GM12878 (cell line): ENCODE measurements around the gene SAFB. TPM values are rescaled to one million over a fixed set of nuclear protein-coding genes. Genes with fewer than 3 reads are reported as not detected.
A peak's percentile ranks its signal among the peaks of the same experiment; 100 is the strongest.

Source experiments
- ATAC-seq: fragments of 200-7000 bp; cut with Tn5 transposase; 3 replicates; pipeline ENCODE4 v1.9.1; 2020; ENCODE audit warnings: mild to moderate bottlenecking, moderate library complexity
- BruUV-seq: library from RNA; stranded (reverse); fragments of 400-500 nt; replicated peaks from 2 replicates; lab custom pipeline; 2021; lab: Mats Ljungman, UMichigan
- CTCF ChIA-PET: fragments of 300-600 bp; sonication (Branson Sonifier 250); formaldehyde crosslinking; extraction: SDS; loops from one replicate; lab custom pipeline; 2021; ENCODE audit warnings: inconsistent platforms; lab: Yijun Ruan, JAX
- POLR2A ChIA-PET: fragments of 350-600 bp; formaldehyde crosslinking; extraction: SDS; loops from one replicate; lab custom pipeline; 2021; ENCODE audit warnings: inconsistent platforms; lab: Charles Lee
- RAD21 ChIA-PET: fragments of 300-600 bp; sonication (Branson Sonifier 250); formaldehyde crosslinking; loops from one replicate; lab custom pipeline; 2023; ENCODE audit warnings: antibody characterized with exemption; ENCODE audit not compliant: unreplicated experiment; lab: Charles Lee
- SMC1A ChIA-PET: fragments of 300-600 bp; sonication (Branson Sonifier 250); formaldehyde crosslinking; loops from one replicate; lab custom pipeline; 2023; ENCODE audit not compliant: unreplicated experiment, uncharacterized antibody; lab: Charles Lee
- DNase-seq: peaks from one replicate; pipeline ENCODE4 v3.0.0-alpha.2; 2011; ENCODE audit warnings: low read depth, low spot score
- FAIRE-seq: peaks from 3 replicates; lab custom pipeline; 2011; peaks lifted over from hg19 to GRCh38; lab: Jason Lieb, UNC
- H2AFZ ChIP-seq: 2 replicates; pipeline ENCODE4 v1.6.0; 2011; ENCODE audit warnings: low read depth, low read length, control low read depth; ENCODE audit not compliant: control insufficient read depth
- H3K27ac ChIP-seq: 2 replicates; pipeline ENCODE4 v1.5.1; 2011; ENCODE audit warnings: control low read depth; ENCODE audit not compliant: control insufficient read depth, insufficient read depth
- H3K27me3 ChIP-seq, 2 experiments: replicated peaks in 1 of 2; 2 replicates each; pipeline versions ENCODE4 v1.6.0 to v1.6.1; 2011; ENCODE audit warnings: low read length in 1 of 2; ENCODE audit not compliant: control insufficient read depth in 2 of 2, insufficient read depth in 2 of 2
- H3K36me3 ChIP-seq, 2 experiments: 2 replicates each; pipeline ENCODE4 v1.5.1; 2011; ENCODE audit warnings: low read length in 1 of 2; ENCODE audit not compliant: control insufficient read depth in 2 of 2, insufficient read depth in 2 of 2
- H3K4me1 ChIP-seq: 2 replicates; pipeline ENCODE4 v1.6.1; 2011; ENCODE audit warnings: mild to moderate bottlenecking, low read length, moderate library complexity, mixed read lengths; ENCODE audit not compliant: control insufficient read depth, insufficient read depth
- H3K4me2 ChIP-seq: 2 replicates; pipeline ENCODE4 v1.6.0; 2011; ENCODE audit warnings: control low read depth; ENCODE audit not compliant: control insufficient read depth, insufficient read depth
- H3K4me3 ChIP-seq: fragments of 200-600 bp; sonication (generic); 2 replicates; pipeline ENCODE4 v1.5.1; 2016
- H3K79me2 ChIP-seq: 2 replicates; pipeline ENCODE4 v1.6.0; 2011; ENCODE audit warnings: low read length; ENCODE audit not compliant: control insufficient read depth, insufficient read depth
- H3K9ac ChIP-seq: 2 replicates; pipeline ENCODE4 v1.8.0; 2011; ENCODE audit warnings: low read length, control low read depth, mixed read lengths; ENCODE audit not compliant: control insufficient read depth, insufficient read depth
- H3K9me3 ChIP-seq: replicated peaks from 3 replicates; pipeline ENCODE4 v1.5.1; 2011; ENCODE audit warnings: mild to moderate bottlenecking, low read length; ENCODE audit not compliant: control insufficient read depth, insufficient read depth
- H4K20me1 ChIP-seq: 2 replicates; pipeline ENCODE4 v1.6.0; 2011; ENCODE audit not compliant: control insufficient read depth, insufficient read depth
- MAX ChIP-seq: IDR thresholded peaks from 2 replicates; pipeline ENCODE4 v1.6.1; 2012; ENCODE audit warnings: low read depth, low read length, improper control_type of control experiment
- MXI1 ChIP-seq: fragments of 150-350 bp; IDR thresholded peaks from 2 replicates; pipeline ENCODE4 v1.6.1; 2011; ENCODE audit warnings: low read depth, mild to moderate bottlenecking, inconsistent platforms, low read length, improper control_type of control experiment
- PKNOX1 ChIP-seq: fragments of 450-650 bp; IDR thresholded peaks from 2 replicates; pipeline ENCODE4 v1.6.1; 2016; ENCODE audit warnings: mild to moderate bottlenecking
- SPI1 ChIP-seq: IDR thresholded peaks from 2 replicates; pipeline ENCODE4 v1.6.1; 2011; ENCODE audit warnings: low read depth, mild to moderate bottlenecking, low read length, moderate library complexity, borderline replicate concordance; ENCODE audit not compliant: insufficient read depth
- SUPT20H ChIP-seq: IDR thresholded peaks from 2 replicates; pipeline ENCODE4 v1.6.1; 2011; ENCODE audit warnings: low read depth, mild to moderate bottlenecking, low read length, moderate library complexity, borderline replicate concordance; ENCODE audit not compliant: control insufficient read depth
- TCF3 ChIP-seq: IDR thresholded peaks from 2 replicates; pipeline ENCODE4 v1.6.1; 2012; ENCODE audit warnings: low read depth, mild to moderate bottlenecking, low read length, borderline replicate concordance; ENCODE audit not compliant: insufficient read depth
- WGBS: methylation state at CpG from one replicate; pipeline ENCODE4 v1.1.6; 2016; ENCODE audit warnings: low lambda C conversion rate; ENCODE audit not compliant: insufficient replicate concordance, insufficient coverage; ENCODE audit errors: missing lambda C conversion rate; 5-methylcytosine and 5-hydroxymethylcytosine counted together
- in situ Hi-C: fragments of 300-500 bp; cut with MboI; formaldehyde crosslinking; loops from 9 replicates; pipeline ENCODE4 v1.14.3; 2018; ENCODE audit warnings: mixed read lengths
- intact Hi-C: fragments of 100-400 bp; cut with micrococcal nuclease; formaldehyde crosslinking; loops from one replicate; pipeline ENCODE4 v1.14.2; 2022; ENCODE audit not compliant: unreplicated experiment
- polyA plus RNA-seq, 11 experiments: library from polyadenylated mRNA; depleted of rRNA in 4 of 11; unstranded in 6 of 11; stranded (reverse) in 5 of 11; fragments of >200 nt; fragmentation: Nextera tagmentation in 4 of 11; fragmentation: Illumina TruSeq in 1 of 11; extraction: Ambion mirVana in 4 of 11; extraction: Trizol in 1 of 11; gene quantifications; 1 replicate in 1 of 11; 2 replicates in 10 of 11; pipeline versions ENCODE4 v1.2.1 to v1.2.3, GENCODE V29; 2011 to 2016; ENCODE audit warnings: inconsistent platforms in 2 of 11, missing spikeins in 2 of 11, low read depth in 1 of 11
- total RNA-seq, 4 experiments: library from RNA; depleted of rRNA in 3 of 4; stranded (reverse); fragments of >200 nt in 3 of 4; fragmentation: Illumina TruSeq in 1 of 4; extraction: Trizol in 1 of 4; gene quantifications; 2 replicates each; pipeline versions ENCODE4 v1.2.1 to v1.2.3, GENCODE V29; 2013 to 2021

SAFB gene
- total and polyA plus RNA-seq, 10 of the 15 experiments (the other 5 are each of a cell fraction or from before 2014, with no cell fraction given) = 1.6 to 131 (median 61.2) TPM

DNA sequence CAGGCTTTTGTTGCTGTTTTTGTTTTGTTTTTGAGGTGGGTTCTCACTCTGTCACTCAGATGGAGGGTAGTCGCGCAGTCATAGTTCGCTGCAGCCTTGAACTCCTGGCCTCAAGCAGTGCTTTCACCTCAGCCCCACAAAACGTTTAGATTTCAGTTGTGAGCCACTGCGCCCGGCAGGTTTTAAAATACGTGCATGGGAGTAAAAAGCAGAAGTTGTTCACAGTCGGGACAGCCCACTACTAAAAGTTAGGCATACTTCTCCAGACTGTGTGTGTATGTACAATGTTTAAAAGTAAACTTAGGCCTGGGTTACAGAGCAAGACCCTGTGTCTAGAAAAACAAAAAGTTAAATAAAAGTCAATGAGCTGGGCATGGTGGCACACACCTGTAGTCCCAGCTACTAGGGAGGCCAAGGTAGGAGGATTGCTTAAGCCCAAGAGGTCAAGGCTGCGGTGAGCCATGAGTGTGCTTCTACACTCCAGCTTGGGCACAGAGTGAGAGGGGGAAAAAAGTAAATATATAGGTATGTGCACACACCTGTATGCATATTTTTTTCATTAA, 6.1 kb downstream of the SAFB start:
- peaks cover 92% of the 10 kb centered on the region for H3K79me2 ChIP-seq
- H3K27ac ChIP-seq = no peak overlapping the region
- peaks cover 31% of the 10 kb centered on the region for H3K4me1 ChIP-seq
- peak; percentile 62 for ATAC-seq
- in situ Hi-C loops = no loop called here
- ChIA-PET CTCF (interaction anchor here (1.3 kb wide), 1 partner anchor 60 kb away, joined by 4 read pairs; no protein-coding TSS in a partner anchor), POLR2A (interaction anchor here (1.2 kb wide), 1 partner anchor 9 kb away, joined by 3 read pairs; no protein-coding TSS in a partner anchor)
- no TSS peak for BruUV-seq
- intact Hi-C loops = no loop called here
- TF ChIP-seq PKNOX1 = peak; percentile 65; the same call in 1 of the 2 replicates
- no peak for TF ChIP-seq SUPT20H
- TF ChIP-seq TCF3 = no peak
- TF ChIP-seq SPI1 = peak; percentile 19; the same call in 1 of the 2 replicates
- TF ChIP-seq MXI1 = peak; percentile 51; the same call in 1 of the 2 replicates
- no peak for TF ChIP-seq MAX
- TF ChIP-seq, all 136 proteins: peak for 3
- Histone ChIP-seq H3K4me2 (peak overlapping the region; percentile 76), H2AFZ (no peak overlapping the region), H3K4me3 (no peak overlapping the region), H4K20me1 (peaks cover 15% of the 10 kb centered on the region), H3K9ac (no peak overlapping the region), H3K27me3 (no peaks in the 10 kb centered on the region), H3K9me3 (no peaks in the 10 kb centered on the region), H3K36me3 (peaks cover 8 to 39% of the 10 kb centered on the region in 2 experiments)
- FAIRE-seq = no peak
- ChIA-PET RAD21 (no interaction called here), SMC1A (interaction anchor here (1.6 kb wide), 1 partner anchor 9 kb away, joined by 5 read pairs; no protein-coding TSS in a partner anchor)
- no peak for DNase-seq
- WGBS = 12% methylated on average over 9 of the region's 9 CpGs
